NK-92 (cell line): ENCODE data around the gene MRGPRF.

Experiments
- DNase-seq: peaks from one replicate; lab custom pipeline; 2025; ENCODE audit not compliant: unreplicated experiment; lab: John Stamatoyannopoulos, UW

The MRGPRF gene

GRCh38 chr11:69024509-69024908 is 11.5 kb upstream of the MRGPRF start:
- DNase-seq = no peak

GRCh38 chr11:69022260-69022659 is 9.2 kb upstream of the MRGPRF start:
- DNase-seq = no peak

- DNase-seq = no peak
Observed at GRCh38 chr11:69018924-69019323, 5.9 kb upstream of the MRGPRF start.

- no peak for DNase-seq
Observed at GRCh38 chr11:69017951-69018350, 4.9 kb upstream of the MRGPRF start.

- no peak for DNase-seq
Observed at GRCh38 chr11:69014898-69015549, 2.0 kb upstream of the MRGPRF start.

GRCh38 chr11:69014084-69014851 is 1.2 kb upstream of the MRGPRF start:
- no peak for DNase-seq

- no peak for DNase-seq
Observed at GRCh38 chr11:69012092-69013008, 696 bp downstream of the MRGPRF start.

GRCh38 chr11:69011624-69012091 is 1.4 kb downstream of the MRGPRF start:
- no peak for DNase-seq

GRCh38 chr11:69010964-69011623 is 2.0 kb downstream of the MRGPRF start:
- DNase-seq = no peak

- no peak for DNase-seq
Observed at GRCh38 chr11:69010361-69010891, 2.6 kb downstream of the MRGPRF start.

- DNase-seq = no peak
Observed at GRCh38 chr11:69009441-69010211, 3.4 kb downstream of the MRGPRF start.

GRCh38 chr11:69008737-69009440 is 4.2 kb downstream of the MRGPRF start:
- no peak for DNase-seq

GRCh38 chr11:69007975-69008381 is 5.1 kb downstream of the MRGPRF start:
- no peak for DNase-seq

- no peak for DNase-seq
Observed at GRCh38 chr11:69006816-69007215, 6.2 kb downstream of the MRGPRF start.

- DNase-seq = no peak
Observed at GRCh38 chr11:69005631-69006368, 7.2 kb downstream of the MRGPRF start.

GRCh38 chr11:69005183-69005630 is 7.8 kb downstream of the MRGPRF start:
- no peak for DNase-seq

GRCh38 chr11:69004411-69005182 is 8.4 kb downstream of the MRGPRF start:
- no peak for DNase-seq

- DNase-seq = no peak
Observed at GRCh38 chr11:69003866-69004367, 9.1 kb downstream of the MRGPRF start.
